ENCODE results near the gene FAM186B.
A peak's percentile ranks its signal among the peaks of the same experiment; 100 is the strongest.

FAM186B gene

GRCh38 chr12:49567611-49568441, 37.6 kb downstream of the FAM186B start, which contains the start of gene MCRS1:
MCRS1 (minus strand) TSS chr12:49568142; CDS start chr12:49566731, 1,411 bp downstream.
- DNase-seq (ENCODE audit: low read depth, low spot score), result peak; percentile 94

- DNase-seq (ENCODE audit: low read depth, low spot score), result no peak
Observed at GRCh38 chr12:49567302-49567610, 38.2 kb downstream of the FAM186B start.

GRCh38 chr12:49566361-49566760, 39.1 kb downstream of the FAM186B start:
- no peak for DNase-seq (ENCODE audit: low read depth, low spot score)

GRCh38 chr12:49565406-49566265, 39.8 kb downstream of the FAM186B start:
- no peak for DNase-seq (ENCODE audit: low read depth, low spot score)

GRCh38 chr12:49564686-49565405, 40.6 kb downstream of the FAM186B start:
- no peak for DNase-seq (ENCODE audit: low read depth, low spot score)

- DNase-seq (ENCODE audit: low read depth, low spot score), result no peak
Observed at GRCh38 chr12:49563951-49564685, 41.3 kb downstream of the FAM186B start.

- no peak for DNase-seq (ENCODE audit: low read depth, low spot score)
Observed at GRCh38 chr12:49562831-49563230, 42.6 kb downstream of the FAM186B start.

GRCh38 chr12:49562233-49562632, 43.2 kb downstream of the FAM186B start:
- DNase-seq (ENCODE audit: low read depth, low spot score), result no peak

- no peak for DNase-seq (ENCODE audit: low read depth, low spot score)
Observed at GRCh38 chr12:49560695-49561094, 44.7 kb downstream of the FAM186B start.

- no peak for DNase-seq (ENCODE audit: low read depth, low spot score)
Observed at GRCh38 chr12:49559011-49559675, 46.3 kb downstream of the FAM186B start.

- no peak for DNase-seq (ENCODE audit: low read depth, low spot score)
Observed at GRCh38 chr12:49558526-49558925, 46.9 kb downstream of the FAM186B start.

GRCh38 chr12:49557917-49558215, 47.6 kb downstream of the FAM186B start:
- no peak for DNase-seq (ENCODE audit: low read depth, low spot score)

GRCh38 chr12:49557187-49557916, 48.1 kb downstream of the FAM186B start:
- no peak for DNase-seq (ENCODE audit: low read depth, low spot score)

- no peak for DNase-seq (ENCODE audit: low read depth, low spot score)
Observed at GRCh38 chr12:49556391-49557186, 48.9 kb downstream of the FAM186B start.

- no peak for DNase-seq (ENCODE audit: low read depth, low spot score)
Observed at GRCh38 chr12:49555631-49556390, 49.6 kb downstream of the FAM186B start.

- no peak for DNase-seq (ENCODE audit: low read depth, low spot score)
Observed at GRCh38 chr12:49554266-49554665, 51.2 kb downstream of the FAM186B start.

GRCh38 chr12:49553512-49554088, 51.8 kb downstream of the FAM186B start:
- DNase-seq (ENCODE audit: low read depth, low spot score), result peak; percentile 40

- DNase-seq (ENCODE audit: low read depth, low spot score), result no peak
Observed at GRCh38 chr12:49552899-49553298, 52.5 kb downstream of the FAM186B start.

Measured in astrocyte of the hippocampus (primary cell).